Ishikawa (cell line): Measurements from ENCODE around the gene BORCS6.

Experiments
- CREB1 ChIP-seq: IDR thresholded peaks from 2 replicates; pipeline ENCODE4 v1.6.1; 2012; ENCODE audit warnings: low read depth
- TAF1 ChIP-seq: IDR thresholded peaks from 2 replicates; pipeline ENCODE4 v1.6.1; 2012; ENCODE audit warnings: low read depth, mild to moderate bottlenecking
- TCF12 ChIP-seq: IDR thresholded peaks from 2 replicates; pipeline ENCODE4 v1.6.1; 2012; ENCODE audit warnings: low read depth
- TF ChIP-seq, protein P1 (sequence below): IDR thresholded peaks from 2 replicates; pipeline ENCODE4 v1.6.1; 2012

DNA sequence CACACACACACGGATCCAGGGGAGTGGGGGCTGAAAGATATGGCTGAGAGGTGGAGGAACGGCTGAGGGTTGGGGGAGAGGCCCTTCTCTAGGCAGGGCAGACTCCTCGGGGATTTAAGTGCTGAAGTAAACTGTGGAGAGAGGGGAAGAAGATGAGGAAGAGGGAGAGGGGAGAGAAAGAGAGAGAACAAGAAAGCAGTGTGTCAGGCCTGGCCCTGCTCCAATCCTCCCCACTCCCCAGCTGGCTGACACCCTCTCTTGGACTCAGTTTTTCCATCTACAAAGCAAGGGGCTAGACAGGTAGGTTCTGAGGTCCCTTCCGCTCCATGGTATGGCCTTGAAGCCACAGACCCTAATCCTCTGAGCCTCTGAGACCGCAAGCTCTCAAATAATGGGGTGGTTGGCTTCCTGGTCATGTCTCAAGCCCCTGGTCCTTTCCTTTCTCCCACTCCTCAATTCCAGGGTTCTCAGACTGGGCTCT, 29.2 kb downstream of the BORCS6 start:
- no peak for TF ChIP-seq TCF12
- TF ChIP-seq TAF1, result no peak
- TF ChIP-seq CREB1, result no peak
- TF ChIP-seq, protein P1, sequence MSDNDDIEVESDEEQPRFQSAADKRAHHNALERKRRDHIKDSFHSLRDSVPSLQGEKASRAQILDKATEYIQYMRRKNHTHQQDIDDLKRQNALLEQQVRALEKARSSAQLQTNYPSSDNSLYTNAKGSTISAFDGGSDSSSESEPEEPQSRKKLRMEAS, result no peak
